ENCODE data around the gene POLR2J.

DNA sequence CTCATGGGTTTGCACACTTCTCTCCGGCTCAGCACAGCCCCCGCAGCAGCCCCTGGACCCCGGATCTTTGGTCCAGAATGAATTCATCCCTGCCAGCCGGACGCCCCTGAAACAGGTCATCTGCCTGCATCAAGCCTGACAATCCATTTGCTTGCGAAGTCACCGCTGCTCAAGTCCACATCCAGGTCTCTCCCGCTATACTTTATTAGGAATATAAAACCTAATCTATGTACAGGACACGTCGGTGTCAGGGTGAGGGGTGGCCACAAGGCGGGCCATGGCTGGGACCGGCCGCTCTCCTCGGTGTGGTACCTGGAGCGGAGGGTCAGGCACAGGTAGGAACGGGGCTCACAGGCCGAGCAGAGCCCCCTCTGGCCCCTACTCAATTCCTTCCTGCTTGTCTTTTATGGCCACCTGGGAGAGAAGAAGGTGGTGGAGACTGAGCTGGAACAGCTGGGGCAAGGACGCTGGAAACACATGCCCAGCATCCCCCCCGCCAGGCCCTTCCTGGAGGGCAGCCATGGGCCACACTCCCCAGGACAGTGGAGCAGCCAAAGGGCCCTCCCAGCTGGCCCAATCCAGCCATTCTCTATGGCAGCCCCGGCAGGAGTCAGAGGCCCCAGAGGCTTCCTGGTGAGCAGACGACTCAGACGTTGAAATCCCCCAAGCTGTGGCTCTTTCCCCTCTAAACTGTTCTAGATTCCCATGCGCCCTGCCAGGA lies 5.3 kb downstream of the POLR2J start:
- no peak for TF ChIP-seq GATA2 (IDR thresholded peaks at IDR 0.05; ENCODE audit: low read depth, low read length)
- TF ChIP-seq GATA3 (IDR thresholded peaks at IDR 0.05; ENCODE audit: low read depth, low read length) = no peak

Data from SH-SY5Y (cell line).